Measurements from ENCODE around the gene LCN6. TPM values are rescaled to one million over a fixed set of nuclear protein-coding genes. Genes with fewer than 3 reads are reported as not detected.
A peak's percentile ranks its signal among the peaks of the same experiment; 100 is the strongest.
"Not testable (repeated sequence)": the region's sequence is repeated elsewhere in the genome, so short reads cannot be mapped to it uniquely, and the experiment has no call there.

LCN6 gene
- total and polyA plus RNA-seq, 12 donors: 0.43 to 25.4 (median 2.2) TPM; not detected in 6

GRCh38 chr9:136791516-136792276 is 43.4 kb upstream of the LCN6 start:
- H3K27me3 ChIP-seq: no peaks in the 10 kb centered on the region
- TF ChIP-seq POLR2A (IDR thresholded peaks at IDR 0.05) (no peak), CTCF (IDR thresholded peaks at IDR 0.05) (peak; percentile 75 to 88 (median 83))
- H3K36me3 ChIP-seq (replicated peaks in 1 of 2): peaks cover 0 to 5% of the 10 kb centered on the region in 2 donors
- H3K4me3 ChIP-seq: peak overlapping the region; percentile 16 to 89 (median 74)
- H3K4me1 ChIP-seq (replicated peaks in 1 of 2): peaks cover 5 to 20% of the 10 kb centered on the region in 2 donors
- intact Hi-C loops (cut with DNase I): loop anchor here in 1 of 2 donors (10.0 kb wide), 1 partner anchor 53 kb away; the partner anchor contains the start of genes AJM1 and PHPT1
- H3K9me3 ChIP-seq (replicated peaks in 1 of 3): no peaks in the 10 kb centered on the region
- 0 to 27% (median 3%) methylated on average over 6 to 29 of the region's 29 CpGs for WGBS, 4 donors
- peak; percentile 53 to 82 (median 57) for DNase-seq
- H3K27ac ChIP-seq: peak overlapping the region in 4 of 5 donors; percentile 63 to 93 (median 82)

DNA sequence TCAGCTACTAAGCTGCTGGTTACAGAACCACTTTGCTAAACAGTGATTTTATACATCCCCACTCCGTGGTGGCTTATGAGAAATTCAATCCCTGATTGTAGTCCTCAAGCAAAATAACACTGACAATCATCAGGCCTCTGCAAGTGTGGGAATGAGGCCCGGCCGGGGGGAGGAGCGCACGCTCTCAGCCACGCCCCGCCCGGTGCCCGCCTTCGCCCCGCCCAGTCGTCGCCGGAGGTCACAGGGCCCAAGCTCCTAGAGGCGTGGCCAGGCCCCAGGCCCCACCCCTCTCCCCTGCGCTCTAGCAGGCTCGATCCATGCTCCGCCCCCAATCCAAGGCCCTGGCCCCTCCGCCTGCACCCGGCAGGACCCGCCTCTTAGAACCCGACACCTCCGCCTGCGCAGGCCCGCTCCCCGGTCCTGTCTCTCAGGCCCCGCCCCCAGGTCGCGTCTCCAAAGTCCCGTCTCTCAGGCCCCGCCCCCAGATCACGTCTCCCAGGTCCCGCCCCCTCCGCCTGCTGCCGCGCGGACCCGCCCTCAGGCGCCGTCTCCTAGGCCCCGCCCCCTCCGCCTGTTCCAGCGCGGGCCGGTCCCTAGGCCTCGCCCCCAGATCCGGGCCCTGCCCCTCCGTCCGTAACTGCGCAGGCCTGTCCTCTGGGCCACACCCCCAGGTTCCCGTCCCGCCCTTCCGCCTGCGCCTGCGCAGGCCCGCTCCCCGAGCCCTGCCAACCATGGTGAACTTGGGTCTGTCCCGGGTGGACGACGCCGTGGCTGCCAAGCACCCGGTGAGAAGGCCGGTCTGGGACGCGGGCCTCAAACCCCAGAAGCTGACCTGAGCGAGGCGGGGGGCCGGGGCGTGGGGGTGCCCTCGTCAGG is 42.6 kb upstream of the LCN6 start, which contains the start of gene TMEM141:
Gene TMEM141, plus strand, starts transcription at position 705 of the 876 bp plus-strand sequence. Its CDS starts 27 bp downstream, at position 732.
- 0 to 1% (median 0%) methylated on average over 10 to 70 of the region's 70 CpGs for WGBS, 4 donors
- TF ChIP-seq CTCF (IDR thresholded peaks at IDR 0.05): no peak
- peak in 1 of 2 donors; percentile 59 for TF ChIP-seq POLR2A (IDR thresholded peaks at IDR 0.05)
- H3K27ac ChIP-seq: peak within 1 kb of the TSS in 4 of 5 donors; percentile 63 to 93 (median 82)
- peak; percentile 100 for DNase-seq
- peaks cover 5 to 18% of the 10 kb centered on the region in 2 donors for H3K4me1 ChIP-seq (replicated peaks in 1 of 2)
- H3K27me3 ChIP-seq: no peaks in the 10 kb centered on the region
- peak within 1 kb of the TSS; percentile 16 to 89 (median 74) for H3K4me3 ChIP-seq
- H3K9me3 ChIP-seq (replicated peaks in 1 of 3): no peaks in the 10 kb centered on the region
- intact Hi-C loops (cut with DNase I): loop anchor here in 1 of 2 donors (10.0 kb wide), 1 partner anchor 54 kb away; the partner anchor contains the start of genes AJM1 and PHPT1
- H3K36me3 ChIP-seq (replicated peaks in 1 of 2): peaks cover 0 to 5% of the 10 kb centered on the region in 2 donors

- Histone ChIP-seq H3K36me3 (replicated peaks in 1 of 2) (peaks cover 0 to 5% of the 10 kb centered on the region in 2 donors), H3K4me1 (replicated peaks in 1 of 2) (peaks cover 5 to 18% of the 10 kb centered on the region in 2 donors), H3K4me3 (no peak overlapping the region), H3K27ac (no peak overlapping the region), H3K9me3 (replicated peaks in 1 of 3) (no peaks in the 10 kb centered on the region), H3K27me3 (no peaks in the 10 kb centered on the region)
- no peak for DNase-seq
- TF ChIP-seq CTCF (IDR thresholded peaks at IDR 0.05) (no peak), POLR2A (IDR thresholded peaks at IDR 0.05) (no peak)
- intact Hi-C loops (cut with DNase I): loop anchor here (5.0 to 10.0 kb wide), 3 partner anchors 243 to 445 kb away; partner anchors contain the start of genes FUT7 (in 1 of the 2) and SLC34A3 (in 1 of the 2)
- 63 to 79% (median 69%) methylated on average over 3 of the region's 3 CpGs for WGBS, 4 donors
Measured at GRCh38 chr9:136789523-136789937, 41.2 kb upstream of the LCN6 start.

DNA sequence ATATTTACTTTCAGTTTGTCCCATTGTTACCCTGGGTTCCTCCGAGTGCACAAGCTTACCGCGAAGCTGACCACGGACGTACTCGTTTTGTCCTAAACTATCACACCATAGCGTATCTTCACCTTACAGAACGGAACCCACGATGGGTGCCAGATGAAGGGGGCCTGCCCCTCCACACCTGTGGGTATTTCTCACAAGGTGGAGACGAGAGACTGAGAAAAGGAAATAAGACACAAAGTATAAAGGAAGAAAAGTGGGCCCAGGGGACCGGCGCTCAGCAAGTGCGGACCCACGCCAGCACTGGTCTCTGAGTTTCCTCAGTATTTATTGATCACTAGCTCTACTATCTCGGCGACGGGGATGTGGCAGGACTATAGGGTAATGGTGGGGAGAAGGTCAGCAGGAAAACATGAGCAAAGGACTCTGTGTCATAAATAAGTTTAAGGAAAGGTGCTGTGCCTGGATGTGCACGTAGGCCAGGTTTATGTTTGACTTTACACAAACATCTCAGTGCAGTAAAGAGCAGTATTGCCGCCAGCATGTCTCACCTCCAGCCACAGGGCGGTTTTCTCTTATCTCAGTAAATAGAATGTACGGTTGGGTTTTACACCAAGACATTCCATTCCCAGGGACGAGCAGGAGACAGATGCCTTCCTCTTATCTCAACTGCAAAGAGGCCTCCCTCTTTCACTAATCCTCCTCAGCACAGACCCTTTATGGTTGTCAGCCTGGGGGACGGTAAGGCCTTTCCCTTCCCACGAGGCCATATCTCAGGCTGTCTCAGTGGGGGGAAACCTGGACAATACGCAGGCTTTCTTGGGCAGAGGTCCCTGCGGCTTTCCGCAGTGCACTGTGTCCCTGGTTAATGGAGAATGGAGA is 40.6 kb upstream of the LCN6 start:
- intact Hi-C loops (cut with DNase I): loop anchor here (5.0 to 10.0 kb wide), 3 partner anchors 243 to 446 kb away; partner anchors contain the start of genes FUT7 (in 1 of the 2) and SLC34A3 (in 1 of the 2)
- not testable (repeated sequence) for H3K27me3 ChIP-seq; H3K36me3 ChIP-seq (replicated peaks in 1 of 2); H3K4me3 ChIP-seq; H3K9me3 ChIP-seq (replicated peaks in 1 of 3); H3K27ac ChIP-seq
- peaks cover 5 to 18% of the 10 kb centered on the region in 2 donors for H3K4me1 ChIP-seq (replicated peaks in 1 of 2)
- 70 to 82% (median 74%) methylated on average over 25 to 27 of the region's 27 CpGs for WGBS, 4 donors
- peak in 1 of 7 donors; percentile 54 for DNase-seq
